HG02571 (cell line): ENCODE measurements around the gene IFT52.
A peak's percentile ranks its signal among the peaks of the same experiment; 100 is the strongest.

Experiments
- ATAC-seq: cut with Tn5 transposase; IDR thresholded peaks from one replicate; pipeline ENCODE4 v1.9.1; 2021; ENCODE audit warnings: mild to moderate bottlenecking, moderate library complexity; ENCODE audit not compliant: unreplicated experiment

Gene IFT52

DNA sequence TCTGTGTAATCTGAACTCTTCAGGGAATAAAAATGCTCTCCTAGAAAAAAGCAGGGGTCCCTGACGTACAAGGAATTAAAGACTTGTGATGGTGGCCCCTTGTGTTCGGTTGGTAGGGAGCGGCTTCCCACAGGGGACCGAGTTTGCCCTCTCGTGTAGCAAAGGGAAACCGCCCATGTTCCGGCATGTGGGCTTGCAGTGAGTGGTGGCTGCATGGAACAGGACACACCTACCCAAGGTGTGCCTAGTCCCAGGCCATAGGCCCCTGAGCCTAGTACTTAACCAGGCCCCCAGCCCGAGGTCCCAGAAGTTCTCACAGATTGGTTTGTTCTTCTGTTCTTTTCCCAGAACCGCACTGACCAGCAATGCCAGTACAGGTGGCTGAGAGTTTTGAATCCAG is 91.7 kb downstream of the IFT52 start:
- peak; percentile 31 for ATAC-seq

DNA sequence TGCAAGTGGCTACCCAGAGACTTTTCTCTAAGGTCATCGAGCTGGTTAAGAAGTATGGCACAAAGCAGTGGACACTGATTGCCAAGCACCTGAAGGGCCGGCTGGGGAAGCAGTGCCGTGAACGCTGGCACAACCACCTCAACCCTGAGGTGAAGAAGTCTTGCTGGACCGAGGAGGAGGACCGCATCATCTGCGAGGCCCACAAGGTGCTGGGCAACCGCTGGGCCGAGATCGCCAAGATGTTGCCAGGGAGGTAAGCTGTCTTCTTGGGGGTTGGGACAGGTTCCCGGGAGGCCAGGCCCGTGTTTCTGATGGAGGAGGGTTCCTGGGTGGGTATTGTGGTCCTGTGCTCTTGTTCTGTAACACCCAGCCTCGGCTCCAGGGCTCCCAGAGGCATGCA is 96.1 kb downstream of the IFT52 start:
- ATAC-seq = no peak

DNA sequence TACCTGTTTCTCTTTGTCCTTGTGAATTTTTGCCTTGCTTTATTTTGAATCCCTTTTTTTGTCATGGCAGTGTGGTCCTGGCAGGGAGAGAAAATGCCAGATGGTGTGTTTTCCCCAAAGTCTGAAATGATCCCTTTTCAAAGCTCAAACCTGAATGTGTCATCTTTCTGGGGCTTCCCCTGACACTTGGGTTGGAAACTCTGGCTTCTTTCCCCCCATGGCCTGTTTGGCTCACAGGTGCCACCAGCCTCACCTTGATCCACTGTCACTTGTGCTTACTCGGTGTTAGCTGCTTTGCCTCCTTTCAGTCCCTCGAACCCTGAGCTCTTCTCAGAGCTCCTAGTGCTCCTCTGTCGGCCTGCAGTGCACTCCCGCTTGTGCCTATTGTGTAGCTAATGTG is 98.4 kb downstream of the IFT52 start:
- ATAC-seq = no peak

DNA sequence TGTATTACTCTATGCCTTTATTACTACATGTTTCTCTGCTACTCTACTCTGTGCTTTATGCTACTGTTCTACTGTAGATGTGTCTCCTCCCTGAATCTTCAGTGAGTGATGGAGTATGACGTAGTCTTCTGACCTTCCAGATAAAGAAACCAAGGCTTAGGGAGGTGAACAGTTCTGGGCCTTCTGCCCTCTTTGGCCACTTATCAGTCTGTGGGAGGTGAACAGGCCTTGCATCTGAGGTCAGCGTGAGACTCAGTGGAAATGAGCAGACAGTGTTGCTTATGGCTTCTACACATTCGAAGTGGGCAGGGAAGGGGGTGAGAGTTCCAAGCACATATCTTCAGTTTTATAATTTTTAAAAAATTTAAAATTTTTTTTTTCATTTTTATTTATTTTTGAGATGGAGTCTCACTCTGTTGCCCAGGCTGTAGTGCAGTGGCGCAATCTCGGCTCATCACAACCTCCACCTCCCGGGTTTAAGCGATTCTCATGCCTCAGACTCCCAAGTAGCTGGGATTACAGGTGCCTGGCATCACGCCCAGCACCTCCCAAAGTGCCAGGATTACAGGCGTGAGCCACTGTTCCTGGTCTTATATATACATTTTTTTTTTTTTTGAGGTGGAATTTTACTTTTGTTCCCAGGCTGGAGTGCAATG is 100.3 kb downstream of the IFT52 start:
- ATAC-seq = no peak

DNA sequence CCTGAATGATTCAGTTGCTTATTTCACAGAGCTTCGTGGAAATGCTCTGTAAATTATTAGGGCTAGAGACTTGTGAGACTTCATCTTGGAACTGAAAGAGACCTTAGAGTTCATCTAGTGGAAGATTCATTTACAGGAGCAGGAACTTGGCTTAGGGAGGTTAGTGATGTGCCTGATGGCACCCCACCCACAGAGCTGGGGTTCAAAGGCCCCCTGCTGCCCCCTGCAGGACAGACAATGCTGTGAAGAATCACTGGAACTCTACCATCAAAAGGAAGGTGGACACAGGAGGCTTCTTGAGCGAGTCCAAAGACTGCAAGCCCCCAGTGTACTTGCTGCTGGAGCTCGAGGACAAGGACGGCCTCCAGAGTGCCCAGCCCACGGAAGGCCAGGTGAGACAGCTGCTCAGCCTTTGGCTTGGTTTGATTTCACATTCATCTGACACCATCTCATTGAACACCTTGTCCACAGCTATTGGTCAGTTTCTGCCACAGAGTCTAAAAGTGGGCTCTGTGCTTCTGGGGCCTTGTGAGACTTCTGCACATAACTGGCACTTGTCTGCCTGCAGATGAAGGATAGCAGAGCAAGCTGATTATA is 101.3 kb downstream of the IFT52 start:
- no peak for ATAC-seq

DNA sequence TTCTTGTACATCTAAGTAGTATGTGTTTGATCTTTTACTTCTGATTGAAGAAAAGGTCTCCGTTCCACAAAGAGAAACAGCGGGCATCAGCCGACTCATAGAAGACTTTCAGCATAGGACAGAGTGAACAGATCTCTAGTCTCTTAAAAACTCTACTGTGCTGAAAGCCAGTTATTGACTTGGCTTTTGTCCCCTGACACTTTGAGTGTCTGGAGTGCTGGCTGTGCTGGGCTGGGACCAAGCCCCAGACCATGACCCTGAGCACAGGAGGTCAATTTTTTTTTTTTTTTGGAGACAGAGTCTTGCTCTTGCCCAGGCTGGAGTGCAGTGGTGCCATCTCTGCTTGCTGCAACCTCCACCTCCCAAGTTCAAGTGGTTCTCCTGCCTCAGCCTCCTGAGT is 104.0 kb downstream of the IFT52 start:
- no peak for ATAC-seq

DNA sequence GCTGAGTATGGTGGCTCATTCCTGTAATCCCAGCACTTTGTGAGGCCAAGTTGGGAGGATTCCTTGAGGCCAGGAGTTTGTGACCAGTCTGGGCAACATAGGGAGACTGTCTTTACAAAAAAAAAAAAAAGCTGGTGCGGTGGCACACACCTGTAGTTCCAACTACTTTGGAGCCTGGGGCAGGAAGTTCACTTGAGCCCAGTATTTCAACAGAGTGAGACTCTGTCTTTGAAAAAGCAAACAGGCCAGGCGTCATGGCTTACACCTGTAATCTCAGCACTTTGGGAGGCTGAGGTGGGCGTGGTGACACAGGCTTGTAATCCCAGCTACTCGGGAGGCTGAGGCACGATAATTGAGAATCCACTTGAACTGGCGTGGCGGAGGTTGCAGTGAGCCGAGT is 104.8 kb downstream of the IFT52 start:
- no peak for ATAC-seq
